H1 (cell line): Measurements from ENCODE around the gene AGRP. TPM values are rescaled to one million over a fixed set of nuclear protein-coding genes. Genes with fewer than 3 reads are reported as not detected.

Experiments used
- CTCF ChIA-PET: fragments of 300-600 bp; sonication (Branson Sonifier 250); formaldehyde crosslinking; loops from one replicate; lab custom pipeline; 2021; ENCODE audit not compliant: partially characterized antibody; lab: Charles Lee
- POLR2A ChIA-PET: fragments of 300-600 bp; sonication (Branson Sonifier 250); formaldehyde crosslinking; loops from one replicate; lab custom pipeline; 2021; ENCODE audit warnings: inconsistent platforms; ENCODE audit not compliant: partially characterized antibody; lab: Charles Lee
- DNase-seq, 2 experiments: peaks; one replicate each; pipeline versions ENCODE4 v3.0.0 to v3.0.0-alpha.2; 2010 to 2022; ENCODE audit warnings: low spot score in 2 of 2, low read depth in 1 of 2, mixed read lengths in 1 of 2
- FAIRE-seq: peaks from 2 replicates; lab custom pipeline; 2011; peaks lifted over from hg19 to GRCh38; lab: Jason Lieb, UNC
- H2AFZ ChIP-seq: 2 replicates; pipeline ENCODE4 v1.8.1; 2012; ENCODE audit warnings: low read length, inconsistent platforms
- H2AK5ac ChIP-seq: 2 replicates; pipeline ENCODE4 v1.6.1; 2013; ENCODE audit warnings: low read depth, low read length
- H2BK120ac ChIP-seq: replicated peaks from 2 replicates; pipeline ENCODE3; 2013; ENCODE audit warnings: low read depth, low read length, inconsistent platforms
- H2BK12ac ChIP-seq: 2 replicates; pipeline ENCODE4 v1.6.1; 2013; ENCODE audit warnings: low read depth, low read length
- H2BK15ac ChIP-seq: 2 replicates; pipeline ENCODE4 v1.6.1; 2013; ENCODE audit warnings: low read length
- H2BK20ac ChIP-seq: 2 replicates; pipeline ENCODE4 v1.6.1; 2013; ENCODE audit warnings: low read length
- H2BK5ac ChIP-seq: 2 replicates; pipeline ENCODE4 v1.6.1; 2013; ENCODE audit warnings: low read depth, low read length
- H3K14ac ChIP-seq: 2 replicates; pipeline ENCODE4 v1.6.1; 2013; ENCODE audit warnings: inconsistent platforms; ENCODE audit not compliant: insufficient read length
- H3K18ac ChIP-seq: 2 replicates; pipeline ENCODE4 v1.6.1; 2013; ENCODE audit warnings: low read length; ENCODE audit errors: extremely low read depth
- H3K23ac ChIP-seq: 2 replicates; pipeline ENCODE4 v1.6.1; 2013; ENCODE audit warnings: inconsistent platforms; ENCODE audit not compliant: insufficient read length
- H3K23me2 ChIP-seq: 2 replicates; pipeline ENCODE4 v1.6.1; 2013; ENCODE audit warnings: low read depth, low read length
- H3K27ac ChIP-seq: 2 replicates; pipeline ENCODE4 v1.6.1; 2011; ENCODE audit warnings: low read depth, low read length, inconsistent platforms
- H3K27me3 ChIP-seq, 4 experiments: replicated peaks in 1 of 4; 1 replicate in 1 of 4; 2 replicates in 3 of 4; pipeline versions ENCODE4 v1.6.1 to v1.8.1; 2011 to 2013; ENCODE audit warnings: low read length in 3 of 4, mild to moderate bottlenecking in 3 of 4, inconsistent platforms in 2 of 4, mixed read lengths in 2 of 4, moderate library complexity in 1 of 4; ENCODE audit not compliant: control insufficient read depth in 3 of 4, insufficient read depth in 3 of 4; ENCODE audit errors: extremely low read depth in 1 of 4
- H3K36me3 ChIP-seq, 4 experiments: 2 replicates each; pipeline versions ENCODE4 v1.6.1 to v1.8.1; 2011 to 2013; ENCODE audit warnings: mild to moderate bottlenecking in 4 of 4, low read length in 3 of 4, moderate library complexity in 2 of 4, control low read depth in 1 of 4, inconsistent platforms in 1 of 4; ENCODE audit not compliant: insufficient read depth in 4 of 4, control insufficient read depth in 2 of 4
- H3K4ac ChIP-seq: replicated peaks from 2 replicates; pipeline ENCODE3; 2013; ENCODE audit warnings: low read length, low read depth, mixed read lengths, inconsistent platforms; ENCODE audit not compliant: insufficient read length
- H3K4me1 ChIP-seq, 4 experiments: replicated peaks in 1 of 4; 1 replicate in 1 of 4; 2 replicates in 3 of 4; pipeline versions ENCODE4 v1.6.1 to v1.8.1; 2011 to 2013; ENCODE audit warnings: low read length in 3 of 4, inconsistent platforms in 2 of 4, mixed read lengths in 1 of 4; ENCODE audit not compliant: insufficient read depth in 4 of 4, control insufficient read depth in 3 of 4
- H3K4me2 ChIP-seq, 2 experiments: 2 replicates each; pipeline versions ENCODE4 v1.6.1 to v1.8.1; 2011 to 2013; ENCODE audit warnings: low read depth in 2 of 2, low read length in 2 of 2, control low read depth in 1 of 2, inconsistent platforms in 1 of 2, mild to moderate bottlenecking in 1 of 2; ENCODE audit not compliant: insufficient read depth in 1 of 2
- H3K4me3 ChIP-seq, 4 experiments: fragments of 200-600, 300-600 bp in 1 of 4; sonication (generic), shearing (Covaris generic), sonication (Bioruptor Twin) in 1 of 4; 2 replicates each; pipeline versions ENCODE4 v1.5.1 to v1.8.1; 2011 to 2016; ENCODE audit warnings: low read length in 4 of 4, low read depth in 3 of 4, control low read depth in 2 of 4, inconsistent platforms in 2 of 4, mild to moderate bottlenecking in 2 of 4, mixed read lengths in 1 of 4, moderate library complexity in 1 of 4; ENCODE audit not compliant: insufficient read depth in 2 of 4; ENCODE audit errors: extremely low read depth in 1 of 4
- H3K56ac ChIP-seq: replicated peaks from 2 replicates; pipeline ENCODE3; 2013; ENCODE audit warnings: low read depth, mild to moderate bottlenecking, mixed read lengths, low read length, inconsistent platforms; ENCODE audit not compliant: insufficient read length
- H3K79me1 ChIP-seq: 2 replicates; pipeline ENCODE4 v1.6.1; 2013; ENCODE audit warnings: low read depth, low read length, control low read depth
- H3K79me2 ChIP-seq, 2 experiments: 2 replicates each; pipeline versions ENCODE4 v1.6.1 to v1.8.1; 2012 to 2013; ENCODE audit warnings: low read length in 2 of 2, mild to moderate bottlenecking in 2 of 2, inconsistent platforms in 1 of 2; ENCODE audit not compliant: insufficient read depth in 2 of 2, control insufficient read depth in 1 of 2
- H3K9ac ChIP-seq, 4 experiments: replicated peaks in 1 of 4; 1 replicate in 1 of 4; 2 replicates in 3 of 4; pipeline versions ENCODE4 v1.6.1 to v1.8.1; 2011 to 2013; ENCODE audit warnings: low read depth in 3 of 4, low read length in 3 of 4, control low read depth in 2 of 4, mild to moderate bottlenecking in 2 of 4, moderate library complexity in 2 of 4, inconsistent platforms in 1 of 4; ENCODE audit errors: extremely low read depth in 1 of 4
- H3K9me3 ChIP-seq, 2 experiments: 2 replicates each; pipeline versions ENCODE4 v1.6.1 to v1.8.1; 2012 to 2013; ENCODE audit warnings: mild to moderate bottlenecking in 2 of 2, moderate library complexity in 2 of 2, control low read depth in 1 of 2, inconsistent platforms in 1 of 2, low read depth in 1 of 2, low read length in 1 of 2, mixed read lengths in 1 of 2; ENCODE audit not compliant: insufficient read depth in 2 of 2
- H4K20me1 ChIP-seq, 2 experiments: replicated peaks in 1 of 2; 2 replicates each; pipeline versions ENCODE3 to v1.8.1; 2011 to 2013; ENCODE audit warnings: inconsistent platforms in 2 of 2, low read length in 2 of 2, mild to moderate bottlenecking in 1 of 2; ENCODE audit not compliant: insufficient read depth in 2 of 2, control insufficient read depth in 1 of 2
- H4K5ac ChIP-seq: 2 replicates; pipeline ENCODE4 v1.6.1; 2013; ENCODE audit warnings: low read length, low read depth, mixed read lengths, inconsistent platforms; ENCODE audit not compliant: insufficient read length
- H4K8ac ChIP-seq: 2 replicates; pipeline ENCODE4 v1.8.0; 2013; ENCODE audit warnings: mild to moderate bottlenecking, moderate library complexity, low read length, inconsistent platforms; ENCODE audit not compliant: insufficient read depth; ENCODE audit errors: extremely low read depth
- H4K91ac ChIP-seq: replicated peaks from 2 replicates; pipeline ENCODE3; 2013; ENCODE audit warnings: low read length, mixed read lengths, inconsistent platforms; ENCODE audit not compliant: insufficient read length
- BACH1 ChIP-seq: IDR thresholded peaks from 2 replicates; pipeline ENCODE4 v1.6.1; 2012; ENCODE audit warnings: low read length, improper control_type of control experiment
- BCL11A ChIP-seq, 2 experiments: IDR thresholded peaks; one replicate each; pipeline ENCODE4 v1.6.1; 2011; ENCODE audit warnings: low read depth in 2 of 2, low read length in 2 of 2, mild to moderate bottlenecking in 2 of 2
- CREB1 ChIP-seq: IDR thresholded peaks from 2 replicates; pipeline ENCODE4 v1.6.1; 2012; ENCODE audit warnings: inconsistent platforms
- KDM1A ChIP-seq: fragments of 200-600, 300-600 bp; sonication (generic); IDR thresholded peaks from 2 replicates; pipeline ENCODE4 v1.7.1; 2016; ENCODE audit warnings: mild to moderate bottlenecking, low read length, borderline replicate concordance
- KDM4A ChIP-seq: IDR thresholded peaks from one replicate; pipeline ENCODE4 v1.7.1; 2012; ENCODE audit warnings: low read depth, mild to moderate bottlenecking, moderate library complexity, low read length, inconsistent platforms; ENCODE audit not compliant: severe bottlenecking
- NANOG ChIP-seq: IDR thresholded peaks from 2 replicates; pipeline ENCODE4 v1.6.1; 2011; ENCODE audit warnings: low read length, low read depth, mild to moderate bottlenecking, inconsistent platforms; ENCODE audit not compliant: insufficient read depth, poor library complexity, severe bottlenecking
- NRF1 ChIP-seq: IDR thresholded peaks from 2 replicates; pipeline ENCODE4 v1.6.1; 2011; ENCODE audit warnings: mild to moderate bottlenecking, low read depth, low read length, improper control_type of control experiment
- POU5F1 ChIP-seq: IDR thresholded peaks from 2 replicates; pipeline ENCODE4 v1.6.1; 2011; ENCODE audit warnings: low read depth, mild to moderate bottlenecking, low read length, moderate library complexity
- RXRA ChIP-seq: IDR thresholded peaks from 2 replicates; pipeline ENCODE4 v1.6.1; 2011; ENCODE audit warnings: low read depth, mild to moderate bottlenecking, low read length, moderate library complexity; ENCODE audit not compliant: insufficient read depth
- SIRT6 ChIP-seq: IDR thresholded peaks from one replicate; pipeline ENCODE4 v1.7.1; 2012; ENCODE audit warnings: low read length, inconsistent platforms
- SP4 ChIP-seq: IDR thresholded peaks from 2 replicates; pipeline ENCODE4 v1.6.1; 2012; ENCODE audit warnings: low read length, inconsistent platforms
- SRF ChIP-seq: IDR thresholded peaks from 2 replicates; pipeline ENCODE4 v1.6.1; 2011; ENCODE audit warnings: mild to moderate bottlenecking, low read depth, low read length, moderate library complexity
- SUZ12 ChIP-seq: fragments of 200-600 bp; sonication (generic); IDR thresholded peaks from 2 replicates; pipeline ENCODE4 v1.6.1; 2012; ENCODE audit warnings: mild to moderate bottlenecking, inconsistent platforms, low read length, moderate library complexity, mixed read lengths
- TAF7 ChIP-seq: optimal IDR thresholded peaks from 2 replicates; pipeline ENCODE3; 2011; ENCODE audit warnings: low read depth, mild to moderate bottlenecking, inconsistent platforms, low read length, moderate library complexity, borderline replicate concordance
- YY1 ChIP-seq: IDR thresholded peaks from 2 replicates; pipeline ENCODE4 v1.6.1; 2011; ENCODE audit warnings: low read depth, mild to moderate bottlenecking, low read length
- WGBS, 2 experiments: shearing (Covaris generic) in 1 of 2; methylation state at CpG; one replicate each; pipeline versions ENCODE4 v1.1.6 to v1.1.7; 2013 to 2015; ENCODE audit warnings: low lambda C conversion rate in 2 of 2, mixed read lengths in 2 of 2, inconsistent platforms in 1 of 2, low coverage in 1 of 2, missing lambda C conversion rate in 1 of 2; ENCODE audit not compliant: insufficient replicate concordance in 2 of 2, insufficient coverage in 1 of 2, insufficient read length in 1 of 2; ENCODE audit errors: extremely low coverage in 1 of 2, missing lambda C conversion rate in 1 of 2; 5-methylcytosine and 5-hydroxymethylcytosine counted together
- polyA plus RNA-seq, 7 experiments: library from polyadenylated mRNA; depleted of rRNA in 3 of 7; stranded (reverse) in 5 of 7; unstranded in 2 of 7; fragments of >200 nt in 5 of 7; fragments of 200-250 nt in 2 of 7; gene quantifications; 1 replicate in 5 of 7; 2 replicates in 1 of 7; 4 replicates in 1 of 7; pipeline versions ENCODE4 v1.2.1 to v1.2.3, GENCODE V29; 2011 to 2013; ENCODE audit warnings: missing spikeins in 2 of 7, mixed read lengths in 2 of 7
- total RNA-seq: library from RNA; stranded (reverse); fragmentation: NEBNext Ultra II Directional; extraction: Animal tissue kit (Norgen Biotek cat#: 25700); gene quantifications from 2 replicates; pipeline ENCODE4 v1.2.1, GENCODE V29; 2021

The AGRP gene
- total and polyA plus RNA-seq, 2 of the 8 experiments (the other 6 are each of a cell fraction or from before 2014, with no cell fraction given) = not detected

GRCh38 chr16:67470359-67470758 lies 13.0 kb downstream of the AGRP start:
- FAIRE-seq (no peak), DNase-seq (no peak)
- Histone ChIP-seq H2BK5ac (no peak overlapping the region), H3K36me3 (no peaks in the 10 kb centered on the region), H3K27ac (no peak overlapping the region), H3K23ac (no peak overlapping the region), H2BK12ac (no peak overlapping the region), H3K56ac (no peak overlapping the region), H4K20me1 (peaks cover 5 to 14% of the 10 kb centered on the region in 2 experiments), H4K8ac (no peak overlapping the region), H2BK120ac (no peak overlapping the region), H2BK15ac (no peak overlapping the region), H3K79me2 (peaks cover 2 to 23% of the 10 kb centered on the region in 2 experiments; a peak in 3 of 4 replicates), H3K9ac (no peak overlapping the region), H3K18ac (no peak overlapping the region), H2BK20ac (no peak overlapping the region), H4K91ac (no peak overlapping the region), H4K5ac (no peak overlapping the region), H2AFZ (no peak overlapping the region), H3K27me3 (no peaks in the 10 kb centered on the region), H3K4me1 (peaks cover 0 to 5% (median 2%) of the 10 kb centered on the region in 4 experiments; a peak in 3 of 7 replicates), H3K4me2 (no peak overlapping the region), H3K9me3 (no peaks in the 10 kb centered on the region), H2AK5ac (no peak overlapping the region), H3K23me2 (no peaks in the 10 kb centered on the region; the same call in 1 of the 2 replicates), H3K79me1 (peaks cover 5% of the 10 kb centered on the region; the same call in 1 of the 2 replicates), H3K4ac (no peak overlapping the region), H3K14ac (no peak overlapping the region)
- CTCF ChIA-PET = interaction anchor here (0.9 to 1.6 kb wide), 4 partner anchors 8 to 27 kb away, joined by 3 to 4 read pairs (median 4); no protein-coding TSS in a partner anchor
- POLR2A ChIA-PET = interaction anchor here (0.9 to 1.2 kb wide), 3 partner anchors 10 to 221 kb away, joined by 3 read pairs; partner anchors contain the start of genes ATP6V0D1 and SLC9A5
- 99% methylated on average over 7 of the region's 7 CpGs; no CpG with 5 or more reads in 1 of the 2 experiments for WGBS, 2 experiments
- TF ChIP-seq POU5F1 (no peak), YY1 (no peak), RXRA (no peak), KDM1A (no peak), SP4 (no peak), BACH1 (no peak), TAF7 (no peak), SRF (no peak), BCL11A (IDR thresholded peaks at IDR 0.05; ENCODE audit: low read depth in 2 of 2, low read length in 2 of 2) (no peak), SUZ12 (no peak), NRF1 (no peak), NANOG (no peak), CREB1 (no peak), SIRT6 (no peak), KDM4A (no peak)
- TF ChIP-seq, all 59 proteins: peak for 0
- H3K4me3 ChIP-seq = no peak overlapping the region
